ENCODE results near the gene PAF1. TPM values are rescaled to one million over a fixed set of nuclear protein-coding genes. Genes with fewer than 3 reads are reported as not detected.

The PAF1 gene
- total RNA-seq, 1 donor from 2014 or later = 43.6 TPM

DNA sequence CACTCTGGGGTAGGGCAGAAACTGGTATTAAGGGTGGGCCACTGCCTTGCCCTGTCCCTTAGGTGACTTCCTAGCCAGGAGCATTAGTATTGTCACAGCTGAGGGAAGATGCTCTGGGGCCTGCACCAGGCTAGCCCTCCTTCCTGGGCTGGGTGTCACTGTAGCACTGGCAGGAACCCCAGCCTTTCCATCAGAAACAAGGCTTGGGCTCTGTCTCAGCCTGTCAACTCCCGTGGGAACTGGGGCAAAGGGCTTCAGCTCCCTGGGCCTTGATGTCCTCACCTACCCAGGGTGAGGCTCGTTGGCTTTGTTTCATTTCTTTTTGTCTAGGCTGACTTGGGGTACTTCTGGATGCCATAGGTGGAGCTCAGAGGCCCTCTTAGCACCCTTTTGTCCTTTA lies 18.0 kb downstream of the PAF1 start:
- no peak for DNase-seq (ENCODE audit: extremely low spot score, unreplicated experiment)
- Mint-ChIP-seq H3K4me1 (ENCODE audit: unreplicated experiment) (no peaks in the 10 kb centered on the region), H3K27me3 (no peaks in the 10 kb centered on the region), H3K27ac (no peak overlapping the region), H3K4me3 (no peak overlapping the region), H3K36me3 (peaks cover 34% of the 10 kb centered on the region), H3K9me3 (no peaks in the 10 kb centered on the region)
- TF ChIP-seq, protein P1, sequence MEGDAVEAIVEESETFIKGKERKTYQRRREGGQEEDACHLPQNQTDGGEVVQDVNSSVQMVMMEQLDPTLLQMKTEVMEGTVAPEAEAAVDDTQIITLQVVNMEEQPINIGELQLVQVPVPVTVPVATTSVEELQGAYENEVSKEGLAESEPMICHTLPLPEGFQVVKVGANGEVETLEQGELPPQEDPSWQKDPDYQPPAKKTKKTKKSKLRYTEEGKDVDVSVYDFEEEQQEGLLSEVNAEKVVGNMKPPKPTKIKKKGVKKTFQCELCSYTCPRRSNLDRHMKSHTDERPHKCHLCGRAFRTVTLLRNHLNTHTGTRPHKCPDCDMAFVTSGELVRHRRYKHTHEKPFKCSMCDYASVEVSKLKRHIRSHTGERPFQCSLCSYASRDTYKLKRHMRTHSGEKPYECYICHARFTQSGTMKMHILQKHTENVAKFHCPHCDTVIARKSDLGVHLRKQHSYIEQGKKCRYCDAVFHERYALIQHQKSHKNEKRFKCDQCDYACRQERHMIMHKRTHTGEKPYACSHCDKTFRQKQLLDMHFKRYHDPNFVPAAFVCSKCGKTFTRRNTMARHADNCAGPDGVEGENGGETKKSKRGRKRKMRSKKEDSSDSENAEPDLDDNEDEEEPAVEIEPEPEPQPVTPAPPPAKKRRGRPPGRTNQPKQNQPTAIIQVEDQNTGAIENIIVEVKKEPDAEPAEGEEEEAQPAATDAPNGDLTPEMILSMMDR (conservative IDR thresholded peaks at IDR 0.05) = no peak

- H3K27me3 Mint-ChIP-seq = no peaks in the 10 kb centered on the region
- H3K4me3 Mint-ChIP-seq = no peak overlapping the region
- H3K9me3 Mint-ChIP-seq = no peaks in the 10 kb centered on the region
- H3K36me3 Mint-ChIP-seq = peaks cover 34% of the 10 kb centered on the region
- TF ChIP-seq, protein P1 (conservative IDR thresholded peaks at IDR 0.05) = no peak
- no peaks in the 10 kb centered on the region for H3K4me1 Mint-ChIP-seq (ENCODE audit: unreplicated experiment)
- no peak for DNase-seq (ENCODE audit: extremely low spot score, unreplicated experiment)
- H3K27ac Mint-ChIP-seq = no peak overlapping the region
Observed at GRCh38 chr19:39372047-39372802, 18.7 kb downstream of the PAF1 start.

DNA sequence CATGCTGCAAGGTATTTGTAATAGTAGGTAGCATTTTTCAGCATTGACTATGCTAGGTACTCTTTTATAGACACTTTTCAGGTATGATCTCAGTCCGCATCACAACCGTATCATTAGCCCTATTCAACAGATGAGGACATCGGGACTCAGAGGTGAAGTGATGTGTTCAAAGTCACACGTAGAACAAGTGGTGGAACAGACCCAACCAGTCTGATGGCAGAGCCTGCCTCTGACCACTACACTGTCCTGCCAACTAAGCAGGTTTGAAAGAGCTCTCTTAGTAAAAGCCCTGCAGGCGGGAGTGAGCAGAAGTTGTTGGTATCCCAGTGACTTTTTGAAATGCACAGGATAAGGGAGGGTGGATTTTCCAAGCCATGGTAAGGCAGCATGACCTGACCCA lies 20.2 kb downstream of the PAF1 start:
- H3K36me3 Mint-ChIP-seq = peaks cover 34% of the 10 kb centered on the region
- no peaks in the 10 kb centered on the region for H3K27me3 Mint-ChIP-seq
- no peaks in the 10 kb centered on the region for H3K9me3 Mint-ChIP-seq
- TF ChIP-seq, protein P1 (conservative IDR thresholded peaks at IDR 0.05) = no peak
- no peak for DNase-seq (ENCODE audit: extremely low spot score, unreplicated experiment)
- no peak overlapping the region for H3K27ac Mint-ChIP-seq
- no peaks in the 10 kb centered on the region for H3K4me1 Mint-ChIP-seq (ENCODE audit: unreplicated experiment)
- H3K4me3 Mint-ChIP-seq = no peak overlapping the region

GRCh38 chr19:39369200-39369599 lies 21.7 kb downstream of the PAF1 start:
- TF ChIP-seq, protein P1 (conservative IDR thresholded peaks at IDR 0.05) = no peak
- H3K36me3 Mint-ChIP-seq = peaks cover 33% of the 10 kb centered on the region
- no peaks in the 10 kb centered on the region for H3K4me1 Mint-ChIP-seq (ENCODE audit: unreplicated experiment)
- no peaks in the 10 kb centered on the region for H3K9me3 Mint-ChIP-seq
- no peak for DNase-seq (ENCODE audit: extremely low spot score, unreplicated experiment)
- no peak overlapping the region for H3K4me3 Mint-ChIP-seq
- no peak overlapping the region for H3K27ac Mint-ChIP-seq
- H3K27me3 Mint-ChIP-seq = no peaks in the 10 kb centered on the region

DNA sequence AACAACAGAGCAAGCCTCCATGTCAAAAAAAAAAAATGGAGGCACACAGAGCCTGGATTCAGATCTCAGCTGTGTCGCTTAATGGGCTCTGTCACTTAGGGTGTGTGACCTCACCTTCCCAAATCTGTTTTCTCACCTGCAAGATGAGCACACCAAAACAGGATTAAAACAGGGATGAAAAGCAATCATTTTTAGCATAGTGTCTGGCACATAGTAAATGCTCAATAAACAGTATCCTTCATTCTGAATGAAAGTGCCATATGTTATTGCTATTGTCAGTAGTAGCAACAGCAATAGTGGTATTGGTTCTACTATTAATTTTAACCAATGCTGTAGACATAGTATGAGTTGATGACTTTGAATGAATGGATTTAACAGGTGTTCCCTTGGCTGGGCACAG lies 25.4 kb downstream of the PAF1 start:
- Mint-ChIP-seq H3K27me3 (no peaks in the 10 kb centered on the region), H3K27ac (no peak overlapping the region), H3K4me1 (ENCODE audit: unreplicated experiment) (no peaks in the 10 kb centered on the region), H3K36me3 (peaks cover 22% of the 10 kb centered on the region), H3K4me3 (no peak overlapping the region), H3K9me3 (no peaks in the 10 kb centered on the region)
- TF ChIP-seq, protein P1 (conservative IDR thresholded peaks at IDR 0.05) = no peak
- no peak for DNase-seq (ENCODE audit: extremely low spot score, unreplicated experiment)

All from type B pancreatic cell (in vitro differentiated cells).